Neural cell (in vitro differentiated cells): ENCODE results near the gene DDA1.

Source experiments
- EP300 ChIP-seq: fragments of 450-650 bp; conservative IDR thresholded peaks from 2 replicates; pipeline ENCODE4 v1.6.1; 2014; ENCODE audit warnings: antibody characterized with exemption, mild to moderate bottlenecking, moderate library complexity; ENCODE audit not compliant: poor library complexity, severe bottlenecking
- EZH2 ChIP-seq: fragments of 200-600, 300-800 bp; shearing (Covaris generic), sonication (generic); IDR thresholded peaks from 2 replicates; pipeline ENCODE4 v1.6.1; 2014; ENCODE audit warnings: antibody characterized with exemption, low read length, borderline replicate concordance, mild to moderate bottlenecking; ENCODE audit not compliant: insufficient read depth, poor library complexity, severe bottlenecking
- MXI1 ChIP-seq: fragments of 450-650 bp; conservative IDR thresholded peaks from 2 replicates; pipeline ENCODE4 v1.6.1; 2014; ENCODE audit warnings: antibody characterized with exemption, mild to moderate bottlenecking; ENCODE audit not compliant: poor library complexity, severe bottlenecking
- POLR2AphosphoS5 ChIP-seq: IDR thresholded peaks from 2 replicates; pipeline ENCODE4 v1.6.1; 2012
- REST ChIP-seq: IDR thresholded peaks from 2 replicates; pipeline ENCODE4 v1.6.1; 2012; ENCODE audit warnings: borderline replicate concordance
- TAF1 ChIP-seq: IDR thresholded peaks from 2 replicates; pipeline ENCODE4 v1.6.1; 2012; ENCODE audit warnings: low read depth
- TF ChIP-seq, protein P1 (sequence below): fragments of 450-650 bp; IDR thresholded peaks from 2 replicates; pipeline ENCODE4 v1.5.1; 2014; ENCODE audit warnings: antibody characterized with exemption, mild to moderate bottlenecking, moderate library complexity; ENCODE audit not compliant: poor library complexity, severe bottlenecking

- TF ChIP-seq EZH2 (no peak), POLR2AphosphoS5 (no peak), MXI1 (no peak), REST (no peak), EP300 (no peak), TAF1 (no peak)
- TF ChIP-seq, protein P1, sequence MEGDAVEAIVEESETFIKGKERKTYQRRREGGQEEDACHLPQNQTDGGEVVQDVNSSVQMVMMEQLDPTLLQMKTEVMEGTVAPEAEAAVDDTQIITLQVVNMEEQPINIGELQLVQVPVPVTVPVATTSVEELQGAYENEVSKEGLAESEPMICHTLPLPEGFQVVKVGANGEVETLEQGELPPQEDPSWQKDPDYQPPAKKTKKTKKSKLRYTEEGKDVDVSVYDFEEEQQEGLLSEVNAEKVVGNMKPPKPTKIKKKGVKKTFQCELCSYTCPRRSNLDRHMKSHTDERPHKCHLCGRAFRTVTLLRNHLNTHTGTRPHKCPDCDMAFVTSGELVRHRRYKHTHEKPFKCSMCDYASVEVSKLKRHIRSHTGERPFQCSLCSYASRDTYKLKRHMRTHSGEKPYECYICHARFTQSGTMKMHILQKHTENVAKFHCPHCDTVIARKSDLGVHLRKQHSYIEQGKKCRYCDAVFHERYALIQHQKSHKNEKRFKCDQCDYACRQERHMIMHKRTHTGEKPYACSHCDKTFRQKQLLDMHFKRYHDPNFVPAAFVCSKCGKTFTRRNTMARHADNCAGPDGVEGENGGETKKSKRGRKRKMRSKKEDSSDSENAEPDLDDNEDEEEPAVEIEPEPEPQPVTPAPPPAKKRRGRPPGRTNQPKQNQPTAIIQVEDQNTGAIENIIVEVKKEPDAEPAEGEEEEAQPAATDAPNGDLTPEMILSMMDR = no peak
Observed at GRCh38 chr19:17307876-17308377, 1.4 kb upstream of the DDA1 start.
